ENCODE measurements around the gene SNTG2.

DNA sequence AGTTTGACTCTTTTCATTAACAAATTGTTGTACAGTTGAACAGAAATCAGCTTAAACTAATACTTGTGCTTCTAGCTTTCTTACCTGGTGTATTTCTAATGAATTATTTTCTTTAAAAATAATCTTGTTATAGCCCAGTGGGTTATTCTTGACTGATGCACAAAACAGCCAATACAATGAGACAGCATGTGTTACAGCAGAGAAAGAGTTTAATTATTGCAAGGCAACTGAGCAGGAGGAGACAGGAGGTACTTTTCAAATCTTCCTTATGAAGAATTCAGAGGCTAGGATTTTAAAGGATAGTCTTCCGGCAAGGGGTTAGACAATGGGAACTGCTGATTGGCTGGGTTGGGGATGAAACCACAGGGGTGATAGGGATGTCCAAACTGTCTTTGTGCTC is 398.1 kb downstream of the SNTG2 start:
- TF ChIP-seq, protein P1, sequence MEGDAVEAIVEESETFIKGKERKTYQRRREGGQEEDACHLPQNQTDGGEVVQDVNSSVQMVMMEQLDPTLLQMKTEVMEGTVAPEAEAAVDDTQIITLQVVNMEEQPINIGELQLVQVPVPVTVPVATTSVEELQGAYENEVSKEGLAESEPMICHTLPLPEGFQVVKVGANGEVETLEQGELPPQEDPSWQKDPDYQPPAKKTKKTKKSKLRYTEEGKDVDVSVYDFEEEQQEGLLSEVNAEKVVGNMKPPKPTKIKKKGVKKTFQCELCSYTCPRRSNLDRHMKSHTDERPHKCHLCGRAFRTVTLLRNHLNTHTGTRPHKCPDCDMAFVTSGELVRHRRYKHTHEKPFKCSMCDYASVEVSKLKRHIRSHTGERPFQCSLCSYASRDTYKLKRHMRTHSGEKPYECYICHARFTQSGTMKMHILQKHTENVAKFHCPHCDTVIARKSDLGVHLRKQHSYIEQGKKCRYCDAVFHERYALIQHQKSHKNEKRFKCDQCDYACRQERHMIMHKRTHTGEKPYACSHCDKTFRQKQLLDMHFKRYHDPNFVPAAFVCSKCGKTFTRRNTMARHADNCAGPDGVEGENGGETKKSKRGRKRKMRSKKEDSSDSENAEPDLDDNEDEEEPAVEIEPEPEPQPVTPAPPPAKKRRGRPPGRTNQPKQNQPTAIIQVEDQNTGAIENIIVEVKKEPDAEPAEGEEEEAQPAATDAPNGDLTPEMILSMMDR (conservative IDR thresholded peaks at IDR 0.05; ENCODE audit: low read length) = no peak
- no peak for TF ChIP-seq EZH2phosphoT487 (IDR thresholded peaks at IDR 0.05; ENCODE audit: borderline replicate concordance, low read depth, low read length)
